ENCODE data around the gene SUFU.
"Not testable (repeated sequence)": the region's sequence is repeated elsewhere in the genome, so short reads cannot be mapped to it uniquely, and the experiment has no call there.

Gene SUFU

DNA sequence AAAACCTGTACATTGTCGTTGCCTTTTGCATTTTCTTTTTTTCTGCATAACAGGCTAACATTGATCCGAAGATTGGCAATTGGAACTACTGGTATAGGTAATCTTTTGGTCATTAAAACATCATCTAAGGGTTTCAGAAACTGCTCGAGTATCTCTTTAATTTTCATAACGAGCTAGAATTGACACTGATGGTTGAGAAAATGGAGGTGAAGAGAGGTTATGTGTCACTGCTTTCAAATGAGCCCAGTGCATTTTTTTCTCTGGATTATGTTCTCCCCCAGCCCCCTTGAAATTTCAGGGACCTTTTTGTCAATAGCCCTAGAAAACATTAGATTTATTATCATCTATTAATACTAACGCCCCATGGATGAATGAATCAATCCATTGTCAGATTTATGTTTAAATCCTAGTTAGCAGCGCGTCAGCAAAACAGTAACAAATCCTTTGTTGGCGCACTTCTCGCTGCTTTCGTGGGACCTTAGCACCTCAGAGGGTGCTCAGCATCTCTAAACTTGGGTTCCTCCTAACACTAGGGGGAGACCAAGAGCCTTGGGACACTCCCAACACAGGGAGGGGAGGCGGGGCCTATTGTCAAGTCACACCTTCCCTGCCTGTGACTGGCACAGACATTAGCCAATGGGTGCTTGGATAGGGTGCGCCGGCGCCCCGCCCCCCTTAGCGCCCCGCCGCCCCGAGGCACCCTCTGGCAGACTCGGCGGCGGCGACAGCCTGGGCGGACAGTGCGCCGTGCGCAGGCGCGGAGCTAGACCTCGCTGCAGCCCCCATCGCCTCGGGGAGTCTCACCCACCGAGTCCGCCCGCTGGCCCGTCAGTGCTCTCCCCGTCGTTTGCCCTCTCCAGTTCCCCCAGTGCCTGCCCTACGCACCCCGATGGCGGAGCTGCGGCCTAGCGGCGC is at the start of gene SUFU:
TSS of gene SUFU (plus strand) at position 709 of the 915 bp plus-strand sequence. CDS start at position 890, 181 bp downstream.
- DNase-seq (ENCODE audit: low spot score) = peak; percentile 99

GRCh38 chr10:102454662-102455487 is 48.9 kb upstream of the SUFU start:
- not testable (repeated sequence) for DNase-seq (ENCODE audit: low spot score)

DNA sequence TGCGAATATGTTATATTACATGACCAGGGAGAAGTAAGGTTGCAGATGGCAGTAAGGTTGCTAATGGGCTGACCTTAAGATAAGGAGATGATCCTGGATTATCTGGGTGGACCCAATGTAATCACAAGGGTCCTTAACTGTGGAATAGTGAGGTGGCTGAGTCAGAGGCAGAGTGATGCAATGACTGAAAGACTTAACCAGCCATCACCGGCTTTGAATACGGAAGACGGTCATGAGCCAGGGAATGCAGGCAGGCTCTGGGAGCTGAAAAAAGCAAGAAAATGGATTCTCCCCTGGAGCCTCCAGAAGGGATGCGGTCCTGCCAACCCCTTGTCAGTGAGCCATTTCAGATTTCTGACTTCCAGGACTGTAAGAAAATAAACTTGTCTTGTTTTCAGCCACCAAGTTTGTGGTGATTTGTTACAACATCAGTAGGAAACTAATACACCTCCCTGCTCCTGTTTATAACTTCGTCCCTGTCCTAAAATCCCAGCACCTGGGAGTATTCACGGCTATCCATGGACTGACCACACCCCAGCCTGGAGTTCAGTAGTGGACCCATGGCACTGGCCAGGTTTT is 47.8 kb upstream of the SUFU start:
- no peak for DNase-seq (ENCODE audit: low spot score)

DNA sequence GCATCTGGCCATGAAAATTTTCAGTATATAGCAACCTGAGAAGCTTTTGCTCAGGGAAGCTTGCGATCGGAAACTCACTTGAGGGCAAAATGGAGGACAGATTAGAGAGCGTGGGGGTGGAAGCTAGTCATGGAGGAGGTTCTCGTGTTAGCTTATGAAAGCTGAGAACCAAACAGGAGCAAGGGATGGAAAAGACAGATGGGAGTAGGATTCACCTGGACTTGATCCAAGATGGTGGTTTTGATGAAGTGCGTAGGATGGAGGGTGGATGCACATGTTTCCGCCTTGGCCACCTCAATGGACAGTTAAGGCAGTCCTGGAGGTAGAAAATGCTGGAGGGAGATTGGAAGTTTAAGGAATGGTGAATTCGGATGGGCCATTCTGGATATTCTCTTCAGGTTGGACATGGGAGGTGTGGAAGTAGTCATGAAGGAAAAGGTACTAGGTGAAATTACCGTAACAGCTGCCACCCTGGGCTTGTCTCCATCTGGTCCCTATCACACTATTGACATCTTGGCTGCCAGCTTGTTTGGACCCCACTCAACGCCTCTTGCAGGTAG is 46.1 kb upstream of the SUFU start:
- no peak for DNase-seq (ENCODE audit: low spot score)

GRCh38 chr10:102458656-102459055 is 45.1 kb upstream of the SUFU start:
- DNase-seq (ENCODE audit: low spot score) = no peak

GRCh38 chr10:102460836-102461186 is 43.0 kb upstream of the SUFU start:
- peak; percentile 6 for DNase-seq (ENCODE audit: low spot score)

- peak; percentile 84 for DNase-seq (ENCODE audit: low spot score)
These were observed 42.4 kb upstream of the SUFU start for GRCh38 chr10:102461187-102462054.

DNA sequence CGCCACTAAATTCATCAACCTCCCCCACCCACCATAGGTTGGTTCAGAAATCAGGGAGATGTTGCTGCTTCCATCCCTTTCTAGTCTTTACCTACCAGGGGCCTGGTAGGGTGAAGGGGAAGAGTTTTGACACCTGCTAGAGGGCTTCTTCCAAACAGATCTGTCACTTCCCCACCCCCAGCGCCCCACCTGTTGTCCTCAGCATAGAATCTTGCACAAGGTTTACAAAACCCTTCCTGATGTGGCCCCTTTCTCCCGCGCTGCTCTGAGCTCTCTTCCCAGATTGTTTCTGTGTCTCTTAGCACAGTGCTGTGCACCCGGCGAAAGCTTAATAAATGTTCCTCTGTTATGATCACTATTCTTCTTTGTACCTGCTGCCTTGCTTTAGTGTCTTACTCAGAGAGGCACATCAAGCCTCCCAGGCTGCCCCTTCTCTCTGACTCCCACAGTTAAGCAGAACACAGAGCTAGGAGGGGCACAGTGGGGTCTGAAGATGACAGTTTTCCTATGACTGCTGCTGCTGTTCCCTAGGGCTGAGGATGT is 41.2 kb upstream of the SUFU start:
- DNase-seq (ENCODE audit: low spot score) = no peak

- no peak for DNase-seq (ENCODE audit: low spot score)
These were observed 39.8 kb upstream of the SUFU start for GRCh38 chr10:102463983-102464382.

GRCh38 chr10:102465466-102465865 is 38.3 kb upstream of the SUFU start:
- DNase-seq (ENCODE audit: low spot score) = no peak

GRCh38 chr10:102467318-102467717 is 36.5 kb upstream of the SUFU start:
- no peak for DNase-seq (ENCODE audit: low spot score)

GRCh38 chr10:102467971-102468438 is 35.8 kb upstream of the SUFU start:
- no peak for DNase-seq (ENCODE audit: low spot score)

- no peak for DNase-seq (ENCODE audit: low spot score)
These were observed 35.1 kb upstream of the SUFU start for GRCh38 chr10:102468683-102469082.

GRCh38 chr10:102470579-102471546 is 32.9 kb upstream of the SUFU start:
- no peak for DNase-seq (ENCODE audit: low spot score)

- no peak for DNase-seq (ENCODE audit: low spot score)
These were observed 30.1 kb upstream of the SUFU start for GRCh38 chr10:102473445-102474331.

DNA sequence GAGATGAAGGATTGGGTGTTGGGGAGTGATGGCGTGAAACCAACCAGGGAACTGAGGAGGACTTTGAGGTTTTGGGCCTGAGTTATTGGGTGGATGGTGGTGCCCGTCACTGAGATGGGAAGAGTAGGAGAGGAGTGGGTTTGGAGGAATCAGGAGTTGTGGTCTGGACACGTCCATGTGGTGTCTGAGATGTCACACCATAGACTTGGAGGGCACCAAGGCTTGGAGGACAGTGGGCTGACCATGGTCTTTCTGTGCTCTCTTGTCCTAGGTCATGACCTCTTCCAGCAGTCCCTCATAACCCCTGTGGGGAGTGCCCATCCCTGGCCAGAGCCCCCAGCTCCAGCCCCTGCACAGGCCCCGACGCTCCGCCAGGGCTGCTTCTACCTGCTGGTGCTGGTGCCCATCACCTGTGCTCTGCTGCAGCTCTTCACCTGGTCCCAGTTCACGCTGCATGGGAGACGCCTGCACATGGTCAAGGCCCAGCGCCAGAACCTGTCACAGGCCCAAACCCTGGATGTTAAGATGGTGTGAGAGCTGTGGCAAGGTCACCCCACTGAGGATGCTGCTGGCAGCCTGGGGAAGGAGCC is 28.2 kb upstream of the SUFU start:
- no peak for DNase-seq (ENCODE audit: low spot score)

DNA sequence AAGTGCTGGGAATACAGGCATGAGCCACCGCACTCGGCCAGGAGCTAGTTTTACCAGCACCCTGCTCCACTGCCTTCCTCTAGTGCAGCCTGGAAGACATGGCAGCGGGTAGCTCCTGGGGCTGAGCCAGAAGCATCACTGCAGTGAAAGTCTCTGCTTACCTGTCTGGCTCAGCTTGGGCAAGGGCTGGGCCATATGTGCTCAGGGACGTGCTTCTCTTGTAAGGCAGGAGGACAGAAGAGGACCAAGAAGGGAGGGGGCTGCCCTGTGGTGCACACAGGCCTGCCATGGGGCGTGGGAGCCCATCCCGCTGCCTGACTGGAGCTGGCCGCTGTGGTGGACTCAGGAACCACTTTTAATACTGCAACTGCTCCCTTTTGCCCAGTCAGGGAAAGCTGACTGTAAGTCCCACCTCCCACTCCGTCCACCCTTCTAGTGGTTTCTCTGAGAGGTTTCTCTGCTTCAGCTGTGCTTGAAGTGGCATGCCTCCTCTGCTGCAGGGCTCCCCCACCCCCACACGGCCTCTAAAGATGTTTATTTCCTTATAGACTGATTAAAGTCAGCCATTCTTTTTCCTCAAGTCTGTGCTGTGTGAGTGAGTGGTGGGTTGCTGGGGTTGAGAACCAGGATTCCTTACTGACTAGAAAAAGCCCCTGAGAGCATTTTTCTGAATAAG is 27.2 kb upstream of the SUFU start:
- DNase-seq (ENCODE audit: low spot score) = no peak

DNA sequence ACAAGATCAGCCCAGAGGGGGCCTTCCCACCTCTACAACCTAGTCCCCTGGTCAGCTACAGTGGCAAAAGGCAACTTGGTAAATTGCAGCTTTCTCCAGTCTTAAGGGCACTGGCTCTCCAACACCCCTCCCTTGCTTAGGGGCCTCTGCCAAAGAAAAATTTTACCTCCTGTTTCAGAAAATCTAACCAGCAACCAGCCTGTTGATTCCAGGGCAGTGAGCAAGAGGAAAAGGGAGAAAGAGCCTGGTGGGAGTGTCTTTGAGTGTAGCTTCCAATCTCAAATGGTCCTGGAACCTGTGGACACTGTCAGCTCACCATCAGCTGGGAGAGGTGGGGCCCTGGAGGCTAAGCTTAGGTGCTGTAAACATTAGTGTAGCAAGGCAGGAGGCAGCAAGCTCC is 24.1 kb upstream of the SUFU start:
- DNase-seq (ENCODE audit: low spot score) = no peak

Measured in globus pallidus (tissue), 1 donor.